H9 (cell line): Measurements from ENCODE around the gene ADGRG1. TPM values are rescaled to one million over a fixed set of nuclear protein-coding genes. Genes with fewer than 3 reads are reported as not detected.

ENCODE experiments used
- DNase-seq: peaks from one replicate; pipeline ENCODE4 v3.0.0-alpha.2; 2017
- H2AFZ ChIP-seq: one replicate; pipeline ENCODE4 v1.6.1; 2013; ENCODE audit warnings: mild to moderate bottlenecking, low read length, control low read depth, moderate library complexity
- H2AK5ac ChIP-seq: 2 replicates; pipeline ENCODE4 v1.6.1; 2013; ENCODE audit warnings: low read length, control low read depth, mixed read lengths; ENCODE audit not compliant: insufficient read length
- H2BK120ac ChIP-seq: one replicate; pipeline ENCODE4 v1.6.1; 2013; ENCODE audit warnings: low read depth, mild to moderate bottlenecking, low read length, control low read depth, inconsistent platforms; ENCODE audit not compliant: poor library complexity, severe bottlenecking
- H2BK12ac ChIP-seq: 2 replicates; pipeline ENCODE4 v1.6.1; 2013; ENCODE audit warnings: low read length, control low read depth, mixed read lengths, low read depth; ENCODE audit not compliant: insufficient read length
- H2BK15ac ChIP-seq: 2 replicates; pipeline ENCODE4 v1.6.1; 2013; ENCODE audit warnings: low read depth, low read length, control low read depth
- H2BK20ac ChIP-seq: one replicate; pipeline ENCODE4 v1.6.1; 2013; ENCODE audit warnings: low read depth, mild to moderate bottlenecking, low read length, control low read depth, inconsistent platforms; ENCODE audit not compliant: poor library complexity, severe bottlenecking
- H2BK5ac ChIP-seq: 2 replicates; pipeline ENCODE4 v1.6.1; 2013; ENCODE audit warnings: low read length, control low read depth, mixed read lengths; ENCODE audit not compliant: insufficient read length
- H3K14ac ChIP-seq: 2 replicates; pipeline ENCODE4 v1.6.1; 2013; ENCODE audit warnings: low read length, control low read depth; ENCODE audit not compliant: insufficient read depth
- H3K18ac ChIP-seq: 2 replicates; pipeline ENCODE4 v1.6.1; 2013; ENCODE audit warnings: low read depth, mild to moderate bottlenecking, mixed read lengths, low read length, control low read depth; ENCODE audit not compliant: insufficient read length
- H3K23ac ChIP-seq: 2 replicates; pipeline ENCODE4 v1.6.1; 2013; ENCODE audit warnings: low read length, control low read depth, mixed read lengths, low read depth; ENCODE audit not compliant: insufficient read length
- H3K23me2 ChIP-seq: 2 replicates; pipeline ENCODE4 v1.6.1; 2013; ENCODE audit warnings: low read depth, mild to moderate bottlenecking, mixed read lengths, low read length, control low read depth; ENCODE audit not compliant: insufficient read length, poor library complexity, severe bottlenecking
- H3K27ac ChIP-seq: 2 replicates; pipeline ENCODE4 v1.5.1; 2013; ENCODE audit warnings: low read length, control low read depth, mixed read lengths, low read depth; ENCODE audit not compliant: insufficient read length
- H3K27me3 ChIP-seq: 2 replicates; pipeline ENCODE4 v1.6.1; 2013; ENCODE audit warnings: low read length, control low read depth, inconsistent platforms; ENCODE audit not compliant: insufficient read depth
- H3K4ac ChIP-seq: 2 replicates; pipeline ENCODE4 v1.6.1; 2013; ENCODE audit warnings: low read depth, mild to moderate bottlenecking, control low read depth, inconsistent platforms, low read length, moderate library complexity
- H3K4me1 ChIP-seq: 2 replicates; pipeline ENCODE4 v1.6.1; 2013; ENCODE audit warnings: low read length, control low read depth, inconsistent platforms; ENCODE audit not compliant: insufficient read depth
- H3K4me2 ChIP-seq: 2 replicates; pipeline ENCODE4 v1.6.1; 2013; ENCODE audit warnings: low read length, control low read depth, mixed read lengths; ENCODE audit not compliant: insufficient read length, insufficient read depth
- H3K56ac ChIP-seq: 2 replicates; pipeline ENCODE4 v1.6.1; 2013; ENCODE audit warnings: low read depth, mild to moderate bottlenecking, mixed read lengths, low read length, control low read depth; ENCODE audit not compliant: insufficient read length
- H3K79me1 ChIP-seq: 2 replicates; pipeline ENCODE4 v1.6.1; 2013; ENCODE audit warnings: low read depth, mild to moderate bottlenecking, moderate library complexity, low read length, control low read depth, inconsistent platforms; ENCODE audit not compliant: insufficient read depth, poor library complexity, severe bottlenecking
- H3K79me2 ChIP-seq: 2 replicates; pipeline ENCODE4 v1.6.1; 2013; ENCODE audit warnings: low read length, control low read depth, inconsistent platforms; ENCODE audit not compliant: insufficient read depth
- H3K9ac ChIP-seq: 2 replicates; pipeline ENCODE4 v1.6.1; 2013; ENCODE audit warnings: low read length, control low read depth, mixed read lengths; ENCODE audit not compliant: insufficient read length; ENCODE audit errors: extremely low read depth
- H3K9me3 ChIP-seq: one replicate; pipeline ENCODE4 v1.6.1; 2013; ENCODE audit warnings: low read depth, low read length, inconsistent platforms; ENCODE audit not compliant: control insufficient read depth
- H3T11ph ChIP-seq: one replicate; pipeline ENCODE4 v1.6.1; 2013; ENCODE audit warnings: mild to moderate bottlenecking, low read length, control low read depth, inconsistent platforms
- H4K20me1 ChIP-seq: one replicate; pipeline ENCODE4 v1.6.1; 2013; ENCODE audit not compliant: control insufficient read depth, insufficient read length, insufficient read depth
- H4K5ac ChIP-seq: 2 replicates; pipeline ENCODE4 v1.6.1; 2013; ENCODE audit warnings: low read depth, mild to moderate bottlenecking, mixed read lengths, low read length, control low read depth; ENCODE audit not compliant: insufficient read length
- H4K8ac ChIP-seq: replicated peaks from 2 replicates; pipeline ENCODE4 v1.6.1; 2013; ENCODE audit warnings: low read length, control low read depth, mixed read lengths, low read depth; ENCODE audit not compliant: insufficient read length
- H4K91ac ChIP-seq: 2 replicates; pipeline ENCODE4 v1.6.1; 2013; ENCODE audit warnings: low read depth, mild to moderate bottlenecking, moderate library complexity, mixed read lengths, low read length, control low read depth; ENCODE audit not compliant: insufficient read length
- H3K27ac Mint-ChIP-seq, 3 experiments: 2 replicates in 2 of 3; 3 replicates in 1 of 3; pipeline ENCODE4 v1.8.0; 2020 to 2021; ENCODE audit warnings: mixed read lengths in 3 of 3, mild to moderate bottlenecking in 1 of 3, moderate library complexity in 1 of 3
- H3K27me3 Mint-ChIP-seq: 2 replicates; pipeline ENCODE4 v1.8.0; 2021; ENCODE audit warnings: low read depth, mild to moderate bottlenecking, moderate library complexity, mixed read lengths
- H3K36me3 Mint-ChIP-seq, 3 experiments: 2 replicates in 2 of 3; 3 replicates in 1 of 3; pipeline ENCODE4 v1.8.0; 2020 to 2021; ENCODE audit warnings: low read depth in 3 of 3, mixed read lengths in 3 of 3; ENCODE audit not compliant: insufficient read depth in 1 of 3
- H3K4me1 Mint-ChIP-seq, 2 experiments: 2 replicates each; pipeline ENCODE4 v1.8.0; 2020; ENCODE audit warnings: mixed read lengths in 2 of 2
- H3K4me3 Mint-ChIP-seq, 2 experiments: 2 replicates in 1 of 2; 3 replicates in 1 of 2; pipeline ENCODE4 v1.8.0; 2020 to 2021; ENCODE audit warnings: mild to moderate bottlenecking in 2 of 2, mixed read lengths in 2 of 2, moderate library complexity in 1 of 2
- H3K9me3 Mint-ChIP-seq, 2 experiments: 2 replicates in 1 of 2; 3 replicates in 1 of 2; pipeline ENCODE4 v1.8.0; 2020; ENCODE audit warnings: mild to moderate bottlenecking in 2 of 2, mixed read lengths in 2 of 2, moderate library complexity in 1 of 2
- WGBS: extraction: QIAGEN DNeasy Blood & Tissue Kit; methylation state at CpG from one replicate; pipeline ENCODE4 v1.1.7; 2013; ENCODE audit warnings: missing lambda C conversion rate, low lambda C conversion rate, mixed read lengths; ENCODE audit not compliant: insufficient read length; ENCODE audit errors: extremely low coverage; 5-methylcytosine and 5-hydroxymethylcytosine counted together
- total RNA-seq: library from RNA; stranded (reverse); gene quantifications from 2 replicates; pipeline ENCODE4 v1.2.1, GENCODE V29; 2021
- TF ChIP-seq, protein P1 (sequence below): fragments of 200-600 bp; sonication (generic); conservative IDR thresholded peaks from 3 replicates; pipeline ENCODE4 v1.8.0; 2021; ENCODE audit warnings: antibody characterized with exemption, mild to moderate bottlenecking

The ADGRG1 gene
- total RNA-seq, 1 experiment from 2014 or later: 1.1 TPM

DNA sequence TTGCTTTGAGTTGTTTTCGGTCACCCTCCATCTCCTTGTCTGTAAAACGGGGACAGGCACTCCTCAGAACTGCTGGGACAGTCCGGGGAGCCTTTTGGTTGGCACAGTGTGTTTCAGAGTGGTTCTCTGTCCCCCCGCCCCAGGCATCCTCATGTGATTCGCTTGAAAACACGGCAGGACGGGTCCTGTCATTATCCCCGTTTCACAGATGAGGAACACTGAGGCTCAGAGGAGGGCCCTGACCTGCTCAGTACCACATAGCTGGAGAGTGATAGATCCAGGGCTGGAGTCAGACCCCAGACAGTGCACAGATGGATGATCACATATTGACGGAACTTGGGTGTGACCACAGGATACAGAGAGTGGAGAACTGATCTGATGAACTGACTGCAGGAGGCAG is 13.5 kb upstream of the ADGRG1 start:
- no peaks in the 10 kb centered on the region for H3K4me1 ChIP-seq
- peaks cover 2% of the 10 kb centered on the region for H3K27me3 Mint-ChIP-seq
- H3K14ac ChIP-seq: no peak overlapping the region

More for the DNA sequence above, 13.5 kb upstream of the ADGRG1 start:
- H3T11ph ChIP-seq: no peak overlapping the region
- H2BK120ac ChIP-seq: no peak overlapping the region
- H4K91ac ChIP-seq: no peak overlapping the region
- TF ChIP-seq, protein P1, sequence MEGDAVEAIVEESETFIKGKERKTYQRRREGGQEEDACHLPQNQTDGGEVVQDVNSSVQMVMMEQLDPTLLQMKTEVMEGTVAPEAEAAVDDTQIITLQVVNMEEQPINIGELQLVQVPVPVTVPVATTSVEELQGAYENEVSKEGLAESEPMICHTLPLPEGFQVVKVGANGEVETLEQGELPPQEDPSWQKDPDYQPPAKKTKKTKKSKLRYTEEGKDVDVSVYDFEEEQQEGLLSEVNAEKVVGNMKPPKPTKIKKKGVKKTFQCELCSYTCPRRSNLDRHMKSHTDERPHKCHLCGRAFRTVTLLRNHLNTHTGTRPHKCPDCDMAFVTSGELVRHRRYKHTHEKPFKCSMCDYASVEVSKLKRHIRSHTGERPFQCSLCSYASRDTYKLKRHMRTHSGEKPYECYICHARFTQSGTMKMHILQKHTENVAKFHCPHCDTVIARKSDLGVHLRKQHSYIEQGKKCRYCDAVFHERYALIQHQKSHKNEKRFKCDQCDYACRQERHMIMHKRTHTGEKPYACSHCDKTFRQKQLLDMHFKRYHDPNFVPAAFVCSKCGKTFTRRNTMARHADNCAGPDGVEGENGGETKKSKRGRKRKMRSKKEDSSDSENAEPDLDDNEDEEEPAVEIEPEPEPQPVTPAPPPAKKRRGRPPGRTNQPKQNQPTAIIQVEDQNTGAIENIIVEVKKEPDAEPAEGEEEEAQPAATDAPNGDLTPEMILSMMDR: no peak
- H3K23ac ChIP-seq: no peak overlapping the region
- H3K4ac ChIP-seq: no peak overlapping the region
- no peak overlapping the region for H3K18ac ChIP-seq
- no peaks in the 10 kb centered on the region for H3K79me1 ChIP-seq
- no peak overlapping the region for H3K9ac ChIP-seq
- peak; percentile 10 for DNase-seq
- no peak overlapping the region for H2AFZ ChIP-seq
- H3K9me3 Mint-ChIP-seq: no peaks in the 10 kb centered on the region
- no peak overlapping the region for H3K4me2 ChIP-seq
- H2BK20ac ChIP-seq: no peak overlapping the region
- no peak overlapping the region for H3K4me3 Mint-ChIP-seq
- no peak overlapping the region for H4K8ac ChIP-seq
- no peaks in the 10 kb centered on the region for H3K23me2 ChIP-seq
- H3K4me1 Mint-ChIP-seq: peaks cover 8 to 13% of the 10 kb centered on the region in 2 experiments
- H2BK5ac ChIP-seq: no peak overlapping the region
- H3K9me3 ChIP-seq: no peaks in the 10 kb centered on the region
- H3K56ac ChIP-seq: no peak overlapping the region
- peak overlapping the region in 1 of 3 experiments; percentile 60; a peak in 1 of 7 replicates for H3K27ac Mint-ChIP-seq
- H3K79me2 ChIP-seq: no peaks in the 10 kb centered on the region
- no peaks in the 10 kb centered on the region for H3K36me3 Mint-ChIP-seq
- no peak overlapping the region for H3K27ac ChIP-seq
- no peaks in the 10 kb centered on the region for H4K20me1 ChIP-seq
- H2BK12ac ChIP-seq: no peak overlapping the region
- WGBS: no CpG with 5 or more reads among the region's 9 CpGs
- no peak overlapping the region for H4K5ac ChIP-seq
- no peak overlapping the region for H2BK15ac ChIP-seq
- no peak overlapping the region for H2AK5ac ChIP-seq
- H3K27me3 ChIP-seq: no peaks in the 10 kb centered on the region
